Neural cell (in vitro differentiated cells): ENCODE measurements around the gene MAP4K2. TPM values are rescaled to one million over a fixed set of nuclear protein-coding genes. Genes with fewer than 3 reads are reported as not detected.

Experiments used
- H2AFZ ChIP-seq: fragments of 200-600, 300-800 bp; sonication (generic), shearing (Covaris generic); 2 replicates; pipeline ENCODE4 v1.6.0; 2014; ENCODE audit warnings: low read depth, mild to moderate bottlenecking, antibody characterized with exemption, low read length, moderate library complexity
- H3F3A ChIP-seq: fragments of 200-600 bp; shearing (Covaris generic); 2 replicates; pipeline ENCODE4 v1.6.1; 2016; ENCODE audit warnings: mild to moderate bottlenecking, moderate library complexity, mixed read lengths, antibody characterized with exemption, low read length; ENCODE audit not compliant: insufficient read depth, poor library complexity, severe bottlenecking
- H3K27ac ChIP-seq: fragments of 200-600, 300-800 bp; sonication (generic), shearing (Covaris generic); 2 replicates; pipeline ENCODE4 v1.5.1; 2014; ENCODE audit warnings: mild to moderate bottlenecking, low read length, moderate library complexity
- H3K27me3 ChIP-seq: fragments of 300-800, 200-600 bp; sonication (generic), shearing (Covaris generic); 2 replicates; pipeline ENCODE4 v1.6.0; 2014; ENCODE audit warnings: mild to moderate bottlenecking, low read depth, low read length, moderate library complexity; ENCODE audit not compliant: insufficient read depth
- H3K36me3 ChIP-seq: fragments of 300-800, 200-600 bp; sonication (generic), shearing (Covaris generic); 2 replicates; pipeline ENCODE4 v1.5.1; 2014; ENCODE audit warnings: mild to moderate bottlenecking, antibody characterized with exemption, low read length, moderate library complexity; ENCODE audit not compliant: insufficient read depth
- H3K4me2 ChIP-seq: fragments of 300-800, 200-600 bp; sonication (generic), shearing (Covaris generic); 2 replicates; pipeline ENCODE4 v1.6.0; 2014; ENCODE audit warnings: mild to moderate bottlenecking, low read length
- H3K4me3 ChIP-seq: fragments of 300-800, 200-600 bp; sonication (generic), shearing (Covaris generic); 2 replicates; pipeline ENCODE4 v1.5.1; 2014; ENCODE audit warnings: mild to moderate bottlenecking, low read length, moderate library complexity
- H3K79me2 ChIP-seq: fragments of 200-600 bp; shearing (Covaris generic); replicated peaks from 2 replicates; pipeline ENCODE4 v1.6.0; 2014; ENCODE audit warnings: mild to moderate bottlenecking, low read length, moderate library complexity; ENCODE audit not compliant: insufficient read depth
- H3K9ac ChIP-seq: fragments of 300-800, 200-600 bp; sonication (generic), shearing (Covaris generic); 2 replicates; pipeline ENCODE4 v1.6.1; 2016; ENCODE audit warnings: mild to moderate bottlenecking, low read length, mixed read lengths
- H3K9me2 ChIP-seq: fragments of 200-600 bp; shearing (Covaris generic); 2 replicates; pipeline ENCODE4 v1.6.1; 2016; ENCODE audit warnings: mild to moderate bottlenecking, low read length, mixed read lengths; ENCODE audit not compliant: insufficient read depth
- H3K9me3 ChIP-seq: fragments of 200-600, 300-800 bp; sonication (generic), shearing (Covaris generic); 2 replicates; pipeline ENCODE4 v1.6.1; 2016; ENCODE audit warnings: mild to moderate bottlenecking, mixed run types, low read length, moderate library complexity, mixed read lengths
- H4K20me1 ChIP-seq: fragments of 200-600 bp; shearing (Covaris generic); 2 replicates; pipeline ENCODE4 v1.6.1; 2016; ENCODE audit warnings: mild to moderate bottlenecking, mixed run types; ENCODE audit not compliant: insufficient read depth
- EP300 ChIP-seq: fragments of 450-650 bp; conservative IDR thresholded peaks from 2 replicates; pipeline ENCODE4 v1.6.1; 2014; ENCODE audit warnings: antibody characterized with exemption, mild to moderate bottlenecking, moderate library complexity; ENCODE audit not compliant: poor library complexity, severe bottlenecking
- EZH2 ChIP-seq: fragments of 200-600, 300-800 bp; shearing (Covaris generic), sonication (generic); IDR thresholded peaks from 2 replicates; pipeline ENCODE4 v1.6.1; 2014; ENCODE audit warnings: antibody characterized with exemption, low read length, borderline replicate concordance, mild to moderate bottlenecking; ENCODE audit not compliant: insufficient read depth, poor library complexity, severe bottlenecking
- MXI1 ChIP-seq: fragments of 450-650 bp; conservative IDR thresholded peaks from 2 replicates; pipeline ENCODE4 v1.6.1; 2014; ENCODE audit warnings: antibody characterized with exemption, mild to moderate bottlenecking; ENCODE audit not compliant: poor library complexity, severe bottlenecking
- POLR2AphosphoS5 ChIP-seq: IDR thresholded peaks from 2 replicates; pipeline ENCODE4 v1.6.1; 2012
- RAD21 ChIP-seq: fragments of 450-650 bp; conservative IDR thresholded peaks from 2 replicates; pipeline ENCODE4 v1.6.1; 2014; ENCODE audit warnings: antibody characterized with exemption, mild to moderate bottlenecking, moderate library complexity
- SMC3 ChIP-seq: fragments of 450-650 bp; conservative IDR thresholded peaks from 2 replicates; pipeline ENCODE4 v1.6.1; 2014; ENCODE audit warnings: antibody characterized with exemption, mild to moderate bottlenecking, moderate library complexity; ENCODE audit not compliant: poor library complexity
- TAF1 ChIP-seq: IDR thresholded peaks from 2 replicates; pipeline ENCODE4 v1.6.1; 2012; ENCODE audit warnings: low read depth
- polyA plus RNA-seq: library from polyadenylated mRNA; depleted of rRNA; stranded (reverse); fragments of >200 nt; gene quantifications from 2 replicates; pipeline ENCODE4 v1.2.3, GENCODE V29; 2014
- TF ChIP-seq, protein P1 (sequence below): fragments of 450-650 bp; IDR thresholded peaks from 2 replicates; pipeline ENCODE4 v1.5.1; 2014; ENCODE audit warnings: antibody characterized with exemption, mild to moderate bottlenecking, moderate library complexity; ENCODE audit not compliant: poor library complexity, severe bottlenecking
- TF ChIP-seq, protein P2 (sequence below): IDR thresholded peaks from 2 replicates; pipeline ENCODE4 v1.6.1; 2012; ENCODE audit warnings: borderline replicate concordance

Gene MAP4K2
- polyA plus RNA-seq, 1 donor from 2014 or later, result 12.4 TPM

DNA sequence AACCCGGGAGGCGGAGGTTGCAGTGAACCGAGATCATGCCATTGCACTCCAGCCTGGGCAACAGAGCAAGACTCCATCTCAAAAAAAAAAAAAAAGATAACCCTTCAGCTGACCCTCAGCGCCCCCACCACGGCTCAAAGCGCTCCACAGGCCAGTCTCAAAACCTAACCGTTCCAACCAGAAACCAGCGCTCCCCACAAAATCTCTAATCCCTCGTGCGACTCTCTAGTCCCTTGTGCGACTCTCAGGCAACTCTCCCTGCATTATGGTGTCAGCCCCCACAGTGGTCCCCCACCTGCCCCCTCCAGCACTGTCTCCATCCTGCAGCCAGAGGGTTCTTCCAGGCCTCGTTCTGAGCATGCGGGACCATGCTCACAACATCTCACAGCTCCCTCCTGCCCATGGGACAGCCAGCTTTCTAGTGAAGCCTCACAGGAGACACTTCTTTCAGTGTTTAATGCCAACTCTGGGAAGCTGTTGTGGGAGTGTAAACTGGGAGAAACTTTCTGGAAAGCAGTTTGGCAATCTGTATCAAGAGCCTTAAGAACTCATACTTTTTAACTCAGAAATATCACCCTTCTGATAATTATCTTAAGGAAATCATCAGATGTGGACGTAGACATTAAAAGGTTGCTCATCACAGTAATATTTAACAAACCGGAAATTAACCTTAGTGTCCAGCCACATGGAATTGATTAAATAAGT lies 54.9 kb downstream of the MAP4K2 start (continued):
- TF ChIP-seq, protein P1, sequence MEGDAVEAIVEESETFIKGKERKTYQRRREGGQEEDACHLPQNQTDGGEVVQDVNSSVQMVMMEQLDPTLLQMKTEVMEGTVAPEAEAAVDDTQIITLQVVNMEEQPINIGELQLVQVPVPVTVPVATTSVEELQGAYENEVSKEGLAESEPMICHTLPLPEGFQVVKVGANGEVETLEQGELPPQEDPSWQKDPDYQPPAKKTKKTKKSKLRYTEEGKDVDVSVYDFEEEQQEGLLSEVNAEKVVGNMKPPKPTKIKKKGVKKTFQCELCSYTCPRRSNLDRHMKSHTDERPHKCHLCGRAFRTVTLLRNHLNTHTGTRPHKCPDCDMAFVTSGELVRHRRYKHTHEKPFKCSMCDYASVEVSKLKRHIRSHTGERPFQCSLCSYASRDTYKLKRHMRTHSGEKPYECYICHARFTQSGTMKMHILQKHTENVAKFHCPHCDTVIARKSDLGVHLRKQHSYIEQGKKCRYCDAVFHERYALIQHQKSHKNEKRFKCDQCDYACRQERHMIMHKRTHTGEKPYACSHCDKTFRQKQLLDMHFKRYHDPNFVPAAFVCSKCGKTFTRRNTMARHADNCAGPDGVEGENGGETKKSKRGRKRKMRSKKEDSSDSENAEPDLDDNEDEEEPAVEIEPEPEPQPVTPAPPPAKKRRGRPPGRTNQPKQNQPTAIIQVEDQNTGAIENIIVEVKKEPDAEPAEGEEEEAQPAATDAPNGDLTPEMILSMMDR, result no peak
- no peak for TF ChIP-seq SMC3

- no peak overlapping the region for H3K4me2 ChIP-seq
- H3K9me3 ChIP-seq, result no peaks in the 10 kb centered on the region
- no peak overlapping the region for H3K27ac ChIP-seq
- no peaks in the 10 kb centered on the region for H4K20me1 ChIP-seq
- TF ChIP-seq SMC3, result no peak
- TF ChIP-seq, protein P2, sequence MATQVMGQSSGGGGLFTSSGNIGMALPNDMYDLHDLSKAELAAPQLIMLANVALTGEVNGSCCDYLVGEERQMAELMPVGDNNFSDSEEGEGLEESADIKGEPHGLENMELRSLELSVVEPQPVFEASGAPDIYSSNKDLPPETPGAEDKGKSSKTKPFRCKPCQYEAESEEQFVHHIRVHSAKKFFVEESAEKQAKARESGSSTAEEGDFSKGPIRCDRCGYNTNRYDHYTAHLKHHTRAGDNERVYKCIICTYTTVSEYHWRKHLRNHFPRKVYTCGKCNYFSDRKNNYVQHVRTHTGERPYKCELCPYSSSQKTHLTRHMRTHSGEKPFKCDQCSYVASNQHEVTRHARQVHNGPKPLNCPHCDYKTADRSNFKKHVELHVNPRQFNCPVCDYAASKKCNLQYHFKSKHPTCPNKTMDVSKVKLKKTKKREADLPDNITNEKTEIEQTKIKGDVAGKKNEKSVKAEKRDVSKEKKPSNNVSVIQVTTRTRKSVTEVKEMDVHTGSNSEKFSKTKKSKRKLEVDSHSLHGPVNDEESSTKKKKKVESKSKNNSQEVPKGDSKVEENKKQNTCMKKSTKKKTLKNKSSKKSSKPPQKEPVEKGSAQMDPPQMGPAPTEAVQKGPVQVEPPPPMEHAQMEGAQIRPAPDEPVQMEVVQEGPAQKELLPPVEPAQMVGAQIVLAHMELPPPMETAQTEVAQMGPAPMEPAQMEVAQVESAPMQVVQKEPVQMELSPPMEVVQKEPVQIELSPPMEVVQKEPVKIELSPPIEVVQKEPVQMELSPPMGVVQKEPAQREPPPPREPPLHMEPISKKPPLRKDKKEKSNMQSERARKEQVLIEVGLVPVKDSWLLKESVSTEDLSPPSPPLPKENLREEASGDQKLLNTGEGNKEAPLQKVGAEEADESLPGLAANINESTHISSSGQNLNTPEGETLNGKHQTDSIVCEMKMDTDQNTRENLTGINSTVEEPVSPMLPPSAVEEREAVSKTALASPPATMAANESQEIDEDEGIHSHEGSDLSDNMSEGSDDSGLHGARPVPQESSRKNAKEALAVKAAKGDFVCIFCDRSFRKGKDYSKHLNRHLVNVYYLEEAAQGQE, result no peak
- no peaks in the 10 kb centered on the region for H3K79me2 ChIP-seq
- peaks cover 35% of the 10 kb centered on the region for H3K27me3 ChIP-seq
- no peaks in the 10 kb centered on the region for H3K36me3 ChIP-seq
- no peak overlapping the region for H3K9ac ChIP-seq
- H3K4me3 ChIP-seq, result no peak overlapping the region
- H2AFZ ChIP-seq, result no peak overlapping the region
- no peaks in the 10 kb centered on the region for H3F3A ChIP-seq
- no peaks in the 10 kb centered on the region for H3K9me2 ChIP-seq
These were observed 56.5 kb downstream of the MAP4K2 start for GRCh38 chr11:64746486-64746885.

- Histone ChIP-seq H3K4me2 (peak overlapping the region; percentile 62), H3K36me3 (no peaks in the 10 kb centered on the region), H3K27ac (no peak overlapping the region), H3K4me3 (peak overlapping the region; percentile 65), H4K20me1 (no peaks in the 10 kb centered on the region), H3K79me2 (no peaks in the 10 kb centered on the region), H3K27me3 (peaks cover 43% of the 10 kb centered on the region), H2AFZ (no peak overlapping the region), H3K9ac (peak overlapping the region; percentile 61), H3F3A (no peaks in the 10 kb centered on the region), H3K9me2 (no peaks in the 10 kb centered on the region), H3K9me3 (no peaks in the 10 kb centered on the region)
- no peak for TF ChIP-seq SMC3
- TF ChIP-seq TAF1, result no peak
- no peak for TF ChIP-seq RAD21
- TF ChIP-seq, protein P1, result no peak
- TF ChIP-seq, protein P2, result no peak
- no peak for TF ChIP-seq EP300
- no peak for TF ChIP-seq EZH2
- no peak for TF ChIP-seq POLR2AphosphoS5
- TF ChIP-seq MXI1, result no peak
These were observed 57.3 kb downstream of the MAP4K2 start for GRCh38 chr11:64745521-64746328.
